ENCODE measurements around the gene SERAC1.

DNA sequence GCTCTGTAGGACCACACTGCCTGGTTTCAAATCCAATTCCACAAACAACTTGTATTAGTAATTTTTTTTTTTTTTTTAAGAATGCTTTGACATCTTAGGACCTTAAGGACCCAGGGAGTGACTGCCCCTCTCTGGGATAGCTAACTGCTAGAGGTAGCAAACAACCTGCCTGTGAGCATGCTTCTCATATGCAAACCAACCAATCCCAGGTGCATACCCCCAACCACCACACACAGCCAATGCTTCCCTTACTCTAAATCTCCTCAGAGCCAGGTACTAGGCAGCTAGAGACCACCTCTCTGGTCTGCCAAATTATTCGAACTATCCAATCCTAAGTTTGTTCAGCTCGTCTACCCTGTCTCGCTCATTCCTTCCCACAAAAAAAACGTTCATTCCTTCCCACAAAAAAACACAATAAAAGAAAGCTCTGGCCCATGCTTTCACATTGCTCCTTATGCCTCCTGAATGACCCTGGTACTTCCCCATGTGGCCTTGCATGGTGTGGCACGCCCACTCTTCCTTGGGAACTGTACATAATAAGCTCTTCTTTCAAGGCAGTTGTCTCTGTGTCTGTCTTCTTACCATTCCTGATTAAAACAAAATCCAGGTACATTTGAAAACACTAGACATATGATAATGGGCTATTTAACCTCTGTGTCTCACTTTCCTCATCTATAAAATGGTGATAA lies 6.4 kb downstream of the SERAC1 start:
- TF ChIP-seq CTCF (IDR thresholded peaks at IDR 0.05) = no peak
- no peak for TF ChIP-seq POLR2A (IDR thresholded peaks at IDR 0.05)
